CD14-positive monocyte (primary cell): ENCODE results near the gene LGALS3. TPM values are rescaled to one million over a fixed set of nuclear protein-coding genes. Genes with fewer than 3 reads are reported as not detected.

ENCODE experiments used
- DNase-seq, 3 donors: peaks; one replicate each; pipeline ENCODE4 v3.0.0-alpha.2; 2011 to 2022
- H2AFZ ChIP-seq: 2 replicates; pipeline ENCODE4 v1.6.0; 2012; ENCODE audit warnings: mild to moderate bottlenecking, low read depth, low read length, inconsistent platforms; ENCODE audit not compliant: insufficient read depth, poor library complexity, severe bottlenecking
- H3K27ac ChIP-seq, 2 donors: 1 replicate in 1 of 2; 2 replicates in 1 of 2; pipeline ENCODE4 v1.5.1; 2012 to 2013; ENCODE audit warnings: low read length in 2 of 2, control low read depth in 1 of 2, inconsistent platforms in 1 of 2, low read depth in 1 of 2, mild to moderate bottlenecking in 1 of 2
- H3K27me3 ChIP-seq, 2 donors: one replicate each; pipeline versions ENCODE4 v1.6.0 to v1.6.1; 2011 to 2013; ENCODE audit warnings: low read length in 2 of 2; ENCODE audit not compliant: control insufficient read depth in 2 of 2, insufficient read depth in 2 of 2
- H3K36me3 ChIP-seq, 2 donors: replicated peaks in 1 of 2; 1 replicate in 1 of 2; 2 replicates in 1 of 2; pipeline versions ENCODE4 v1.5.1 to v1.6.1; 2012 to 2013; ENCODE audit warnings: low read length in 2 of 2, control low read depth in 1 of 2, inconsistent platforms in 1 of 2, mild to moderate bottlenecking in 1 of 2; ENCODE audit not compliant: insufficient read depth in 2 of 2, control insufficient read depth in 1 of 2
- H3K4me1 ChIP-seq, 2 donors: 1 replicate in 1 of 2; 2 replicates in 1 of 2; pipeline versions ENCODE4 v1.5.1 to v1.6.1; 2012 to 2013; ENCODE audit warnings: low read length in 2 of 2, control low read depth in 1 of 2, inconsistent platforms in 1 of 2, mild to moderate bottlenecking in 1 of 2, moderate library complexity in 1 of 2; ENCODE audit not compliant: insufficient read depth in 2 of 2, control insufficient read depth in 1 of 2
- H3K4me2 ChIP-seq: replicated peaks from 2 replicates; pipeline ENCODE3; 2012; ENCODE audit warnings: low read length, moderate library complexity, mild to moderate bottlenecking; ENCODE audit not compliant: poor library complexity, severe bottlenecking; ENCODE audit errors: extremely low read depth
- H3K4me3 ChIP-seq, 3 experiments: fragments of 200-600 bp in 1 of 3; sonication (generic) in 1 of 3; replicated peaks in 1 of 3; 1 replicate in 2 of 3; 2 replicates in 1 of 3; pipeline ENCODE4 v1.5.1; 2011 to 2013; ENCODE audit warnings: low read length in 3 of 3, mild to moderate bottlenecking in 3 of 3, control low read depth in 2 of 3, low read depth in 2 of 3, inconsistent platforms in 1 of 3, moderate library complexity in 1 of 3
- H3K79me2 ChIP-seq: 2 replicates; pipeline ENCODE4 v1.6.0; 2012; ENCODE audit warnings: mild to moderate bottlenecking, control low read depth, inconsistent platforms, low read length, moderate library complexity; ENCODE audit not compliant: insufficient read depth
- H3K9ac ChIP-seq: 2 replicates; pipeline ENCODE4 v1.6.0; 2017; ENCODE audit warnings: low read length, mild to moderate bottlenecking; ENCODE audit not compliant: insufficient read depth, poor library complexity, severe bottlenecking
- H3K9me3 ChIP-seq, 2 donors: replicated peaks in 1 of 2; 1 replicate in 1 of 2; 2 replicates in 1 of 2; pipeline versions ENCODE4 v1.5.1 to v1.6.1; 2012 to 2013; ENCODE audit warnings: low read length in 2 of 2, control low read depth in 1 of 2; ENCODE audit not compliant: control insufficient read depth in 1 of 2, insufficient read depth in 1 of 2
- H4K20me1 ChIP-seq: 2 replicates; pipeline ENCODE4 v1.6.0; 2012; ENCODE audit warnings: mild to moderate bottlenecking, low read length, control low read depth, moderate library complexity; ENCODE audit not compliant: insufficient read depth
- H3K27ac Mint-ChIP-seq, 7 donors: one replicate each; pipeline ENCODE4 v1.8.0; 2020; ENCODE audit warnings: mild to moderate bottlenecking in 7 of 7, mixed read lengths in 7 of 7, moderate library complexity in 6 of 7, inconsistent platforms in 2 of 7
- H3K27me3 Mint-ChIP-seq, 3 donors: one replicate each; pipeline ENCODE4 v1.8.0; 2021 to 2022; ENCODE audit warnings: low read depth in 3 of 3, mild to moderate bottlenecking in 3 of 3, mixed read lengths in 3 of 3, moderate library complexity in 3 of 3, inconsistent platforms in 1 of 3
- H3K36me3 Mint-ChIP-seq, 2 donors: one replicate each; pipeline ENCODE4 v1.8.0; 2020; ENCODE audit warnings: mixed read lengths in 2 of 2, inconsistent platforms in 1 of 2, mild to moderate bottlenecking in 1 of 2
- H3K4me1 Mint-ChIP-seq: one replicate; pipeline ENCODE4 v1.8.0; 2020; ENCODE audit warnings: mild to moderate bottlenecking, mixed read lengths
- H3K4me3 Mint-ChIP-seq, 2 donors: one replicate each; pipeline ENCODE4 v1.8.0; 2020; ENCODE audit warnings: mild to moderate bottlenecking in 2 of 2, mixed read lengths in 2 of 2, moderate library complexity in 1 of 2
- H3K9me3 Mint-ChIP-seq, 7 donors: one replicate each; pipeline ENCODE4 v1.8.0; 2020 to 2022; ENCODE audit warnings: mixed read lengths in 7 of 7, mild to moderate bottlenecking in 6 of 7, moderate library complexity in 6 of 7, inconsistent platforms in 2 of 7
- CTCF ChIP-seq: fragments of 200-600 bp; IDR thresholded peaks from one replicate; pipeline ENCODE4 v1.8.0; 2022; ENCODE audit warnings: antibody characterized with exemption, mild to moderate bottlenecking
- WGBS: methylation state at CpG from one replicate; pipeline ENCODE4 v1.1.5; 2013; ENCODE audit warnings: missing lambda C conversion rate; ENCODE audit not compliant: insufficient coverage; 5-methylcytosine and 5-hydroxymethylcytosine counted together
- intact Hi-C, 2 donors: fragments of 100-400 bp; cut with micrococcal nuclease; formaldehyde crosslinking; loops; one replicate each; pipeline versions ENCODE4 v1.15.0 to v1.15.1; 2023
- polyA plus RNA-seq, 3 donors: library from polyadenylated mRNA; depleted of rRNA in 1 of 3; unstranded in 2 of 3; stranded (reverse) in 1 of 3; fragments of 300-500 nt in 2 of 3; fragments of >200 nt in 1 of 3; fragmentation: Illumina TruSeq in 2 of 3; gene quantifications; 1 replicate in 2 of 3; 2 replicates in 1 of 3; pipeline ENCODE4 v1.2.3, GENCODE V29; 2012 to 2021

Gene LGALS3
- polyA plus RNA-seq, 3 donors, result 266 to 878 (median 788) TPM

- Histone ChIP-seq H4K20me1 (no peaks in the 10 kb centered on the region), H3K4me3 (no peak overlapping the region), H3K27ac (no peak overlapping the region), H3K79me2 (no peaks in the 10 kb centered on the region), H3K4me2 (no peak overlapping the region), H3K36me3 (no peaks in the 10 kb centered on the region), H3K9me3 (no peaks in the 10 kb centered on the region), H3K4me1 (peaks cover 6 to 7% of the 10 kb centered on the region in 2 donors), H3K27me3 (no peaks in the 10 kb centered on the region), H2AFZ (no peak overlapping the region), H3K9ac (no peak overlapping the region)
- H3K27ac Mint-ChIP-seq, result no peak overlapping the region
- H3K4me3 Mint-ChIP-seq, result no peak overlapping the region
- H3K36me3 Mint-ChIP-seq, result no peaks in the 10 kb centered on the region
- no peak for DNase-seq
- intact Hi-C loops, result loop anchor here (5.0 kb wide), 2 partner anchors 35 to 40 kb away; partner anchors contain the start of gene LGALS3 (in 1 of the 2)
- no peaks in the 10 kb centered on the region for H3K9me3 Mint-ChIP-seq
- TF ChIP-seq CTCF, result no peak
- H3K4me1 Mint-ChIP-seq, result peaks cover 7% of the 10 kb centered on the region
- 89% methylated on average over 4 of the region's 4 CpGs for WGBS
- peaks cover 0 to 2% (median 0%) of the 10 kb centered on the region in 3 donors for H3K27me3 Mint-ChIP-seq
Measured at GRCh38 chr14:55092341-55092740, 36.7 kb upstream of the LGALS3 start.

GRCh38 chr14:55094292-55095157 is 34.5 kb upstream of the LGALS3 start:
- no peak overlapping the region for H3K9ac ChIP-seq
- Mint-ChIP-seq H3K9me3 (peaks cover 0 to 2% (median 0%) of the 10 kb centered on the region in 7 donors), H3K36me3 (peaks cover 0 to 3% of the 10 kb centered on the region in 2 donors), H3K4me3 (no peak overlapping the region), H3K4me1 (peaks cover 22% of the 10 kb centered on the region), H3K27ac (peak overlapping the region in 2 of 7 donors; percentile 11 to 35), H3K27me3 (peaks cover 0 to 2% (median 2%) of the 10 kb centered on the region in 3 donors)
- H3K4me3 ChIP-seq, result no peak overlapping the region
- H3K9me3 ChIP-seq, result no peaks in the 10 kb centered on the region
- H3K4me2 ChIP-seq, result no peak overlapping the region
- 92% methylated on average over 2 of the region's 9 CpGs for WGBS
- peaks cover 23 to 26% of the 10 kb centered on the region in 2 donors for H3K4me1 ChIP-seq
- no peak overlapping the region for H3K27ac ChIP-seq
- intact Hi-C loops, result loop anchor here (5.0 kb wide), 2 partner anchors 33 to 38 kb away; partner anchors contain the start of gene LGALS3 (in 1 of the 2)
- H3K36me3 ChIP-seq, result no peaks in the 10 kb centered on the region
- DNase-seq, result no peak
- H3K79me2 ChIP-seq, result no peaks in the 10 kb centered on the region
- TF ChIP-seq CTCF, result no peak
- H2AFZ ChIP-seq, result no peak overlapping the region
- H3K27me3 ChIP-seq, result no peaks in the 10 kb centered on the region
- no peaks in the 10 kb centered on the region for H4K20me1 ChIP-seq
